K562 (cell line): ENCODE measurements around the gene PTPRU. TPM values are rescaled to one million over a fixed set of nuclear protein-coding genes. Genes with fewer than 3 reads are reported as not detected.

Source experiments
- CBFA2T3 ChIP-seq: fragments of 450-650 bp; IDR thresholded peaks from 2 replicates; pipeline ENCODE4 v1.6.1; 2017
- CREB3L1 ChIP-seq: fragments of 450-650 bp; IDR thresholded peaks from 2 replicates; pipeline ENCODE4 v1.6.1; 2014; ENCODE audit warnings: low read depth, mild to moderate bottlenecking, moderate library complexity, borderline replicate concordance
- MITF ChIP-seq: IDR thresholded peaks from 2 replicates; pipeline ENCODE4 v1.6.1; 2014; ENCODE audit warnings: antibody characterized with exemption
- NCOA1 ChIP-seq: fragments of 450-650 bp; IDR thresholded peaks from 2 replicates; pipeline ENCODE4 v1.6.1; 2016; ENCODE audit warnings: low read depth
- ZBTB49 ChIP-seq: sonication (generic); formaldehyde crosslinking; IDR thresholded peaks from 2 replicates; pipeline ENCODE4 v1.8.0; 2022; ENCODE audit warnings: missing genetic modification reagents, mild to moderate bottlenecking, borderline replicate concordance
- ZNF140 ChIP-seq: fragments of 250-450 bp; sonication (Bioruptor Pico); IDR thresholded peaks from 2 replicates; pipeline ENCODE4 v1.8.0; 2021; ENCODE audit warnings: moderate library complexity, mild to moderate bottlenecking, inconsistent platforms
- polyA plus RNA-seq, 8 experiments: library from polyadenylated mRNA; depleted of rRNA in 4 of 8; stranded (reverse) in 5 of 8; unstranded in 3 of 8; fragments of >200 nt; fragmentation: Nextera tagmentation in 2 of 8; fragmentation: Illumina TruSeq in 1 of 8; extraction: Ambion mirVana in 2 of 8; extraction: Trizol in 1 of 8; gene quantifications; 2 replicates each; pipeline versions ENCODE4 v1.2.1 to v1.2.3, GENCODE V29; 2011 to 2014; ENCODE audit warnings: inconsistent platforms in 1 of 8, missing spikeins in 1 of 8
- total RNA-seq, 7 experiments: library from RNA; depleted of rRNA in 6 of 7; stranded (reverse); fragments of >200 nt in 6 of 7; fragmentation: Illumina TruSeq in 2 of 7; extraction: Trizol in 2 of 7; gene quantifications; 2 replicates each; pipeline versions ENCODE4 v1.2.1 to v1.2.3, GENCODE V29; 2011 to 2021; ENCODE audit warnings: low replicate concordance in 1 of 7

Gene PTPRU
- total and polyA plus RNA-seq, 9 of the 15 experiments (the other 6 are each of a cell fraction or from before 2014, with no cell fraction given), result 0.01 to 2.9 (median 1.0) TPM

GRCh38 chr1:29260531-29260930, 24.2 kb downstream of the PTPRU start (continued):
- no peak for TF ChIP-seq ZBTB49
- TF ChIP-seq CBFA2T3, result no peak
- TF ChIP-seq ZNF140 (CRISPR knock-in tag), result no peak
- no peak for TF ChIP-seq MITF
- TF ChIP-seq NCOA1, result no peak
- TF ChIP-seq CREB3L1, result no peak
